ENCODE measurements around the gene KRTAP10-2. TPM values are rescaled to one million over a fixed set of nuclear protein-coding genes. Genes with fewer than 3 reads are reported as not detected.

The KRTAP10-2 gene
- total RNA-seq, 1 donor from 2014 or later = not detected

GRCh38 chr21:44527983-44528633, 23.2 kb downstream of the KRTAP10-2 start:
- TF ChIP-seq CTCF (IDR thresholded peaks at IDR 0.05) = no peak
- no peak for TF ChIP-seq POLR2AphosphoS5 (IDR thresholded peaks at IDR 0.05; ENCODE audit: insufficient read depth in 1 of 2, low read depth in 1 of 2)
- no peak for TF ChIP-seq POLR2A (IDR thresholded peaks at IDR 0.05)
- intact Hi-C loops (cut with DNase I) = no loop called here
- Histone ChIP-seq H3K36me3 (no peaks in the 10 kb centered on the region), H3K4me3 (no peak overlapping the region), H3K9me3 (no peaks in the 10 kb centered on the region), H3K4me1 (no peaks in the 10 kb centered on the region), H3K27ac (no peak overlapping the region), H3K27me3 (no peaks in the 10 kb centered on the region)
- no peak for DNase-seq (ENCODE audit: extremely low spot score in 2 of 2)

- intact Hi-C loops (cut with DNase I) = no loop called here
- no peak for TF ChIP-seq POLR2AphosphoS5 (IDR thresholded peaks at IDR 0.05; ENCODE audit: insufficient read depth in 1 of 2, low read depth in 1 of 2)
- TF ChIP-seq CTCF (IDR thresholded peaks at IDR 0.05) = no peak
- no peak for TF ChIP-seq POLR2A (IDR thresholded peaks at IDR 0.05)
- no peak overlapping the region for H3K4me3 ChIP-seq
- no peak overlapping the region for H3K27ac ChIP-seq
- no peaks in the 10 kb centered on the region for H3K27me3 ChIP-seq
- DNase-seq (ENCODE audit: extremely low spot score in 2 of 2) = no peak
- no peaks in the 10 kb centered on the region for H3K36me3 ChIP-seq
- H3K9me3 ChIP-seq = no peaks in the 10 kb centered on the region
- H3K4me1 ChIP-seq = no peaks in the 10 kb centered on the region
Measured at GRCh38 chr21:44527156-44527982, 23.9 kb downstream of the KRTAP10-2 start.

- Histone ChIP-seq H3K36me3 (no peaks in the 10 kb centered on the region), H3K27me3 (no peaks in the 10 kb centered on the region), H3K4me1 (no peaks in the 10 kb centered on the region), H3K27ac (no peak overlapping the region), H3K4me3 (no peak overlapping the region), H3K9me3 (no peaks in the 10 kb centered on the region)
- TF ChIP-seq POLR2AphosphoS5 (IDR thresholded peaks at IDR 0.05; ENCODE audit: insufficient read depth in 1 of 2, low read depth in 1 of 2) = no peak
- no peak for TF ChIP-seq POLR2A (IDR thresholded peaks at IDR 0.05)
- no peak for TF ChIP-seq CTCF (IDR thresholded peaks at IDR 0.05)
- intact Hi-C loops (cut with DNase I) = no loop called here
- DNase-seq (ENCODE audit: extremely low spot score in 2 of 2) = no peak
Measured at GRCh38 chr21:44526096-44526997, 25.0 kb downstream of the KRTAP10-2 start.

GRCh38 chr21:44525391-44526095, 25.8 kb downstream of the KRTAP10-2 start:
- Histone ChIP-seq H3K9me3 (no peaks in the 10 kb centered on the region), H3K36me3 (no peaks in the 10 kb centered on the region)
- intact Hi-C loops (cut with DNase I) = no loop called here

More at GRCh38 chr21:44525391-44526095, 25.8 kb downstream of the KRTAP10-2 start:
- H3K4me3 ChIP-seq = no peak overlapping the region
- TF ChIP-seq POLR2AphosphoS5 (IDR thresholded peaks at IDR 0.05; ENCODE audit: insufficient read depth in 1 of 2, low read depth in 1 of 2) = no peak
- H3K27me3 ChIP-seq = no peaks in the 10 kb centered on the region
- no peaks in the 10 kb centered on the region for H3K4me1 ChIP-seq
- no peak for DNase-seq (ENCODE audit: extremely low spot score in 2 of 2)
- H3K27ac ChIP-seq = no peak overlapping the region

All from vagina (tissue), 2 donors.